DND-41 (cell line): ENCODE results near the gene ABHD17B.

Experiments used
- ATAC-seq: fragments of 200-7000 bp; cut with Tn5 transposase; 3 replicates; pipeline ENCODE4 v1.9.1; 2021; ENCODE audit warnings: low read depth; ENCODE audit not compliant: insufficient read depth
- DNase-seq: peaks from one replicate; pipeline ENCODE4 v3.0.0-alpha.2; 2020
- H2AFZ ChIP-seq: 2 replicates; pipeline ENCODE4 v1.6.0; 2012; ENCODE audit warnings: low read depth, low read length
- H3K27ac ChIP-seq: 2 replicates; pipeline ENCODE4 v1.5.1; 2012; ENCODE audit warnings: low read length, inconsistent platforms
- H3K27me3 ChIP-seq: fragments of 200-600 bp; sonication (generic); 2 replicates; pipeline ENCODE4 v1.6.0; 2012; ENCODE audit warnings: low read length, mild to moderate bottlenecking, inconsistent platforms; ENCODE audit not compliant: insufficient read depth, poor library complexity
- H3K36me3 ChIP-seq: 2 replicates; pipeline ENCODE4 v1.5.1; 2012; ENCODE audit warnings: low read length, inconsistent platforms; ENCODE audit not compliant: insufficient read depth
- H3K4me1 ChIP-seq: 2 replicates; pipeline ENCODE4 v1.5.1; 2012; ENCODE audit warnings: mild to moderate bottlenecking, low read length; ENCODE audit not compliant: insufficient read depth
- H3K4me2 ChIP-seq: 2 replicates; pipeline ENCODE4 v1.6.0; 2012; ENCODE audit warnings: mild to moderate bottlenecking, moderate library complexity, low read length, inconsistent platforms; ENCODE audit not compliant: insufficient read depth
- H3K4me3 ChIP-seq, 2 experiments: fragments of 200-600 bp in 1 of 2; shearing (Covaris generic) in 1 of 2; 2 replicates each; pipeline ENCODE4 v1.5.1; 2012 to 2016; ENCODE audit warnings: inconsistent platforms in 2 of 2, low read length in 2 of 2, mild to moderate bottlenecking in 2 of 2, low read depth in 1 of 2, moderate library complexity in 1 of 2
- H3K79me2 ChIP-seq: 2 replicates; pipeline ENCODE4 v1.6.0; 2012; ENCODE audit warnings: low read length, inconsistent platforms; ENCODE audit not compliant: insufficient read depth
- H3K9ac ChIP-seq: 2 replicates; pipeline ENCODE4 v1.6.0; 2012; ENCODE audit warnings: low read depth, mild to moderate bottlenecking, inconsistent platforms, low read length, moderate library complexity
- H3K9me3 ChIP-seq: 2 replicates; pipeline ENCODE4 v1.5.1; 2012; ENCODE audit warnings: low read length, moderate library complexity, mild to moderate bottlenecking, inconsistent platforms; ENCODE audit not compliant: insufficient read depth, severe bottlenecking
- H4K20me1 ChIP-seq: 2 replicates; pipeline ENCODE4 v1.6.0; 2012; ENCODE audit warnings: low read length; ENCODE audit not compliant: insufficient read depth
- EZH2 ChIP-seq: IDR thresholded peaks from 3 replicates; pipeline ENCODE4 v1.6.1; 2012; ENCODE audit warnings: borderline replicate concordance, low read depth, mild to moderate bottlenecking, moderate library complexity, low read length, inconsistent platforms; ENCODE audit not compliant: severe bottlenecking
- TF ChIP-seq, protein P1 (sequence below): IDR thresholded peaks from 2 replicates; pipeline ENCODE4 v1.5.1; 2012; ENCODE audit warnings: borderline replicate concordance, low read length, moderate library complexity, mild to moderate bottlenecking; ENCODE audit not compliant: poor library complexity, severe bottlenecking; ENCODE audit errors: extremely low read depth

Gene ABHD17B

DNA sequence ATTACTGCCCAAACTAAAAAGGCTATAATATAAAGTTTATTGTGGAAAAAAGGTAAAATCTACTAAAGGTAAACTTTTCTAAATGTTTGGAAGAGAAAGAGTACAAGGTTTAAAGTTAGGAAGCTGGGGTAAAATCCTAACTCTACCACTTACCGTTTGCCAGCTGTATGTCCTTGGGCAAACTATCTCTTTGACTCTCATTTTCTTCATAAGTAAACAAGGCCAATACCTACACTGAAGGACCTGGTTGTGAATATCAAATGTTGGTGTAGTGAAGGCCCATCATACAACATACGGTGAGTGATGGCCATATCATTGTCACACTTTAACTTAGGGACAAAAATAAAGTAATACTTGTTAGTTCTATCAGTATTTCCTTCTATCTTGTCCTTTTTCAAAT lies 34.9 kb downstream of the ABHD17B start:
- no peak for ATAC-seq

GRCh38 chr9:71875345-71875744 lies 35.6 kb downstream of the ABHD17B start:
- Histone ChIP-seq H3K4me3 (no peak overlapping the region), H3K27ac (no peak overlapping the region), H3K4me2 (no peak overlapping the region), H4K20me1 (peaks cover 45% of the 10 kb centered on the region), H3K9ac (no peak overlapping the region), H3K4me1 (peaks cover 2% of the 10 kb centered on the region; the same call in 1 of the 2 replicates), H3K27me3 (no peaks in the 10 kb centered on the region), H3K79me2 (peaks cover 97% of the 10 kb centered on the region), H3K9me3 (peaks cover 14% of the 10 kb centered on the region), H2AFZ (no peak overlapping the region), H3K36me3 (peaks cover 56% of the 10 kb centered on the region)
- TF ChIP-seq EZH2 = no peak
- TF ChIP-seq, protein P1, sequence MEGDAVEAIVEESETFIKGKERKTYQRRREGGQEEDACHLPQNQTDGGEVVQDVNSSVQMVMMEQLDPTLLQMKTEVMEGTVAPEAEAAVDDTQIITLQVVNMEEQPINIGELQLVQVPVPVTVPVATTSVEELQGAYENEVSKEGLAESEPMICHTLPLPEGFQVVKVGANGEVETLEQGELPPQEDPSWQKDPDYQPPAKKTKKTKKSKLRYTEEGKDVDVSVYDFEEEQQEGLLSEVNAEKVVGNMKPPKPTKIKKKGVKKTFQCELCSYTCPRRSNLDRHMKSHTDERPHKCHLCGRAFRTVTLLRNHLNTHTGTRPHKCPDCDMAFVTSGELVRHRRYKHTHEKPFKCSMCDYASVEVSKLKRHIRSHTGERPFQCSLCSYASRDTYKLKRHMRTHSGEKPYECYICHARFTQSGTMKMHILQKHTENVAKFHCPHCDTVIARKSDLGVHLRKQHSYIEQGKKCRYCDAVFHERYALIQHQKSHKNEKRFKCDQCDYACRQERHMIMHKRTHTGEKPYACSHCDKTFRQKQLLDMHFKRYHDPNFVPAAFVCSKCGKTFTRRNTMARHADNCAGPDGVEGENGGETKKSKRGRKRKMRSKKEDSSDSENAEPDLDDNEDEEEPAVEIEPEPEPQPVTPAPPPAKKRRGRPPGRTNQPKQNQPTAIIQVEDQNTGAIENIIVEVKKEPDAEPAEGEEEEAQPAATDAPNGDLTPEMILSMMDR = no peak
- ATAC-seq (no peak), DNase-seq (no peak)

More for the DNA sequence above, 34.9 kb downstream of the ABHD17B start:
- no peak for DNase-seq
- no peak for TF ChIP-seq EZH2
- TF ChIP-seq, protein P1 = no peak
- H3K27ac ChIP-seq = no peak overlapping the region
- peaks cover 43% of the 10 kb centered on the region for H4K20me1 ChIP-seq
- no peaks in the 10 kb centered on the region for H3K27me3 ChIP-seq
- no peak overlapping the region for H3K4me3 ChIP-seq
- peaks cover 14% of the 10 kb centered on the region for H3K9me3 ChIP-seq
- no peak overlapping the region for H3K4me2 ChIP-seq
- peaks cover 49% of the 10 kb centered on the region for H3K36me3 ChIP-seq
- no peak overlapping the region for H2AFZ ChIP-seq
- H3K79me2 ChIP-seq = peaks cover 97% of the 10 kb centered on the region
- peaks cover 2% of the 10 kb centered on the region; the same call in 1 of the 2 replicates for H3K4me1 ChIP-seq
- H3K9ac ChIP-seq = no peak overlapping the region

DNA sequence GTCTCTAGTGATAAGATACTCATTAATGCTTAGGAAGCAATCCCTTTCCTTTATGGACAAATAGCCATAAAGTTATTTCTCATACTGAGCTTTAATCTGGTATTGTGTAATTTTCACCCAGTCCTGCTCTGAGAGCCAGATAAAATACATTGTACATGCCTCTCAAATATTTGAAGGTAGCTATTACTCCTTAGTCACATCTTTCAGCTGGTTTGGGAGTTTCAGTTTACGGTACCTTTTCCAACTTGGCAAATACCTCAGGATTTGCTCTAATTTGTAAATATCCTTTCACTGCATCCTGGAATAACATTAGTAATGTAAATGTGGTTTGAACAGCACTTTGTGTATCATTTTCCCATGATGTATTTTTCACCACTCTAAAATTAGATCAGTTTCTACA lies 47.4 kb downstream of the ABHD17B start:
- ATAC-seq = no peak

More for the DNA sequence above, 47.4 kb downstream of the ABHD17B start:
- Histone ChIP-seq H3K36me3 (peaks cover 76% of the 10 kb centered on the region), H3K9me3 (peaks cover 10% of the 10 kb centered on the region), H3K4me3 (no peak overlapping the region), H3K27ac (no peak overlapping the region), H3K4me2 (no peak overlapping the region), H3K27me3 (no peaks in the 10 kb centered on the region), H3K79me2 (peaks cover 21% of the 10 kb centered on the region), H3K4me1 (no peaks in the 10 kb centered on the region), H2AFZ (no peak overlapping the region), H4K20me1 (peaks cover 3% of the 10 kb centered on the region; the same call in 1 of the 2 replicates), H3K9ac (no peak overlapping the region)
- no peak for DNase-seq
- TF ChIP-seq, protein P1 = no peak
- no peak for TF ChIP-seq EZH2
